Choroid plexus epithelial cell (primary cell): ENCODE results near the gene RTL3.
A peak's percentile ranks its signal among the peaks of the same experiment; 100 is the strongest.
"Not testable (repeated sequence)": the region's sequence is repeated elsewhere in the genome, so short reads cannot be mapped to it uniquely, and the experiment has no call there.

ENCODE experiments used
- DNase-seq: peaks from one replicate; pipeline ENCODE4 v3.0.0-alpha.2; 2010; ENCODE audit warnings: low read depth
- H3K4me3 ChIP-seq: 2 replicates; pipeline ENCODE4 v1.5.1; 2011; ENCODE audit warnings: low read depth, mild to moderate bottlenecking, control low read depth, low read length, moderate library complexity
- CTCF ChIP-seq: conservative IDR thresholded peaks from 2 replicates; pipeline ENCODE4 v1.5.1; 2011; ENCODE audit warnings: low read depth, mild to moderate bottlenecking, control low read depth, inconsistent platforms, low read length, moderate library complexity

The RTL3 gene

GRCh38 chrX:78650906-78651437, 8.2 kb downstream of the RTL3 start:
- no peak overlapping the region for H3K4me3 ChIP-seq
- no peak for TF ChIP-seq CTCF
- peak; percentile 84 for DNase-seq

GRCh38 chrX:78643874-78644273, 15.3 kb downstream of the RTL3 start:
- no peak for TF ChIP-seq CTCF

GRCh38 chrX:78643096-78643495, 16.0 kb downstream of the RTL3 start:
- H3K4me3 ChIP-seq, result no peak overlapping the region
- DNase-seq, result peak; percentile 67
- no peak for TF ChIP-seq CTCF

More at GRCh38 chrX:78643874-78644273, 15.3 kb downstream of the RTL3 start:
- H3K4me3 ChIP-seq, result no peak overlapping the region
- no peak for DNase-seq

- not testable (repeated sequence) for DNase-seq
Observed at GRCh38 chrX:78636096-78636495, 23.0 kb downstream of the RTL3 start.

GRCh38 chrX:78624962-78625909, 33.9 kb downstream of the RTL3 start:
- peak; percentile 5 for DNase-seq
- no peak overlapping the region for H3K4me3 ChIP-seq
- TF ChIP-seq CTCF, result no peak

More at GRCh38 chrX:78636096-78636495, 23.0 kb downstream of the RTL3 start:
- not testable (repeated sequence) for H3K4me3 ChIP-seq

- no peak overlapping the region for H3K4me3 ChIP-seq
- TF ChIP-seq CTCF, result no peak
- DNase-seq, result no peak
Observed at GRCh38 chrX:78624426-78624825, 34.7 kb downstream of the RTL3 start.

GRCh38 chrX:78622831-78623230, 36.3 kb downstream of the RTL3 start:
- TF ChIP-seq CTCF, result no peak
- no peak for DNase-seq

More at GRCh38 chrX:78622831-78623230, 36.3 kb downstream of the RTL3 start:
- H3K4me3 ChIP-seq, result no peak overlapping the region
